ENCODE measurements around the gene CMIP. TPM values are rescaled to one million over a fixed set of nuclear protein-coding genes. Genes with fewer than 3 reads are reported as not detected.

Gene CMIP
- total RNA-seq, 1 experiment from 2014 or later = 68.0 TPM

DNA sequence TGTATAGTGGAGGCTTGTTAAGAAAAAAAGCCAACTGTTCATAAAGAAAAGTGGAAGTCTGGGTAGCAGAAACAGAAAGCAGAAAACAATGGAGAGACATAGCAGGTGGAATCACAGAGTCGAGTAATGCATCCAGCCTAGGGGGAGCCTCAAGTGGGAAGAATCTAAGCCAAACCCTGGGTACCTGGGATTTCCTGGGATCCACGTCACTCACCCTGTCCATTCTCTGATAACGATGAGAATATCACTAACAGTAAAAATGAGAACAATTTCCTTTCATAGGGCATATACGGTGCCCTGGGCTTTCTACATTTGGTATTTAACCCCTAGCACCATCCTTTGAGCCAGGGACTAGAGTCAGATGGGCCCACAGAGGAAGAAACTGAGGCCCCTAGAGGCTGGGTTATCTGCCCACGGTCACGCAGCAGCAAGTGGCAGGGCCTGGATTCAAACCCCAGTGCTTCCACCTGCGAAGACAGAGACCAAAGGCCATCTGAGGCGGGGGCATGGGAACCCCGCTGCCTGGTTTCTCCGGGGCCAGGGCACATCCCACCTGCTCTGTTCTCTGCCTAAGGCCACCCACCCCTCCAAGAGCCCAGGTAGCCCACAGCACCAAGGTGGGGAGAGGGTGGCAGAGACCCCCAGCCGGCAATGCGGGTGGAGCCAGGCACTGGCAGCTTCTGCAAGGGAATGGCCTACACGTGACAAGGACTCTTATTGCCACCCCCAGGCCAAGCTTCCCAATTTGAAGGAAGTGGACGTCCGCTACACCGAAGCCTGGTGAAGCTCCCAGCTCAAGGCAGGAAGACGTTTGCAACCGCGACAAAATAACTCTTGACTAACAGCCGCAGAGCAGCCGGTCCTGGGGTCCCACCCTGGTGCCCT lies 264.6 kb downstream of the CMIP start:
- Histone ChIP-seq H3K36me3 (ENCODE audit: control insufficient read depth, insufficient read depth, low read length) (peaks cover 2% of the 10 kb centered on the region), H3K27me3 (replicated peaks; ENCODE audit: control insufficient read depth, insufficient read depth, low read length) (no peaks in the 10 kb centered on the region), H3K4me3 (ENCODE audit: low read depth, low read length) (no peak overlapping the region), H3K9me3 (no peaks in the 10 kb centered on the region), H3K4me1 (peaks cover 4% of the 10 kb centered on the region; the same call in 1 of the 2 replicates)
- intact Hi-C loops (cut with micrococcal nuclease; ENCODE audit: unreplicated experiment) = no loop called here
- no TSS peak for BruUV-seq (replicated peaks)
- TF ChIP-seq CTCF (IDR thresholded peaks at IDR 0.05; ENCODE audit: insufficient read depth in 1 of 2, low read depth in 1 of 2, low read length in 1 of 2, severe bottlenecking in 1 of 2, unreplicated experiment in 1 of 2) = no peak
- no peak for DNase-seq
- Mint-ChIP-seq H3K36me3 (ENCODE audit: insufficient read depth, unreplicated experiment) (peaks cover 70% of the 10 kb centered on the region), H3K4me3 (ENCODE audit: unreplicated experiment) (no peak overlapping the region), H3K27ac (ENCODE audit: unreplicated experiment) (peak overlapping the region; percentile 44), H3K9me3 (ENCODE audit: unreplicated experiment) (no peaks in the 10 kb centered on the region), H3K27me3 (ENCODE audit: insufficient read depth, unreplicated experiment) (no peaks in the 10 kb centered on the region), H3K4me1 (ENCODE audit: low read depth, unreplicated experiment) (peaks cover 8% of the 10 kb centered on the region)
- POLR2A ChIA-PET = no interaction called here
- CTCF ChIA-PET = interaction anchor here (0.6 kb wide), 2 partner anchors 305 to 483 kb away, joined by 3 to 4 read pairs; no protein-coding TSS in a partner anchor

DNA sequence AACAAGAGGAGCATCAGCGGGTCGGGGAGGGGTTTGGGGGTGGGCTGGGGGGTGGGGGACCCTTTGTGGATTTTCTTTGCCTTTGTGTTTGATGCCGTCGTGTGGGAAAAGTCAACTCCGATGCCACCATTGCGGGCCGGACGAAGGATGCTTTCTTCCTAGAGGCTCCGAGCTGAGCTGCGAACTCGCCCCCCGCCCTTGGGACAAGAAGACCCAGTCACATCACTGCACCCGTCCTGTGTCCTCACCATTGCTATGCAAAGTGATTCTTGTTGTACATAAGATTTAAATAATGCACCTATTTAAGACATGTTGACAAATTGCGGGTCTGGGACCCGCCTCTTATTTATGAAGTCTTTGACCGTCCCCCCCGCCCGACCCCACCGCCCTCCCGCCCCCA lies 265.4 kb downstream of the CMIP start:
- no peak overlapping the region for H3K4me3 Mint-ChIP-seq (ENCODE audit: unreplicated experiment)
- H3K4me1 Mint-ChIP-seq (ENCODE audit: low read depth, unreplicated experiment) = peaks cover 8% of the 10 kb centered on the region
- H3K36me3 Mint-ChIP-seq (ENCODE audit: insufficient read depth, unreplicated experiment) = peaks cover 70% of the 10 kb centered on the region
- ChIA-PET CTCF (interaction anchor here (0.6 kb wide), 2 partner anchors 306 to 482 kb away, joined by 3 to 4 read pairs; no protein-coding TSS in a partner anchor), POLR2A (no interaction called here)
- BruUV-seq (replicated peaks) = no TSS peak
- no peak overlapping the region for H3K4me3 ChIP-seq (ENCODE audit: low read depth, low read length)
- H3K9me3 Mint-ChIP-seq (ENCODE audit: unreplicated experiment) = no peaks in the 10 kb centered on the region
- no peaks in the 10 kb centered on the region for H3K27me3 Mint-ChIP-seq (ENCODE audit: insufficient read depth, unreplicated experiment)
- no peak overlapping the region for H3K27ac Mint-ChIP-seq (ENCODE audit: unreplicated experiment)
- peaks cover 4% of the 10 kb centered on the region; the same call in 1 of the 2 replicates for H3K4me1 ChIP-seq
- DNase-seq = no peak
- no peak for TF ChIP-seq CTCF (IDR thresholded peaks at IDR 0.05; ENCODE audit: insufficient read depth in 1 of 2, low read depth in 1 of 2, low read length in 1 of 2, severe bottlenecking in 1 of 2, unreplicated experiment in 1 of 2)
- intact Hi-C loops (cut with micrococcal nuclease; ENCODE audit: unreplicated experiment) = no loop called here
- no peaks in the 10 kb centered on the region; the same call in none of the 2 replicates for H3K36me3 ChIP-seq (ENCODE audit: control insufficient read depth, insufficient read depth, low read length)
- H3K9me3 ChIP-seq = no peaks in the 10 kb centered on the region
- H3K27me3 ChIP-seq (replicated peaks; ENCODE audit: control insufficient read depth, insufficient read depth, low read length) = no peaks in the 10 kb centered on the region

GRCh38 chr16:81710596-81710995 lies 266.0 kb downstream of the CMIP start:
- BruUV-seq (replicated peaks) = no TSS peak
- DNase-seq = no peak
- H3K36me3 Mint-ChIP-seq (ENCODE audit: insufficient read depth, unreplicated experiment) = peaks cover 70% of the 10 kb centered on the region
- Histone ChIP-seq H3K36me3 (ENCODE audit: control insufficient read depth, insufficient read depth, low read length) (no peaks in the 10 kb centered on the region; the same call in none of the 2 replicates), H3K9me3 (no peaks in the 10 kb centered on the region), H3K4me3 (ENCODE audit: low read depth, low read length) (no peak overlapping the region), H3K4me1 (peaks cover 4% of the 10 kb centered on the region; the same call in 1 of the 2 replicates), H3K27me3 (replicated peaks; ENCODE audit: control insufficient read depth, insufficient read depth, low read length) (no peaks in the 10 kb centered on the region)
- no peaks in the 10 kb centered on the region for H3K9me3 Mint-ChIP-seq (ENCODE audit: unreplicated experiment)
- CTCF ChIA-PET = no interaction called here
- TF ChIP-seq CTCF (IDR thresholded peaks at IDR 0.05; ENCODE audit: insufficient read depth in 1 of 2, low read depth in 1 of 2, low read length in 1 of 2, severe bottlenecking in 1 of 2, unreplicated experiment in 1 of 2) = no peak
- H3K27ac Mint-ChIP-seq (ENCODE audit: unreplicated experiment) = no peak overlapping the region
- H3K27me3 Mint-ChIP-seq (ENCODE audit: insufficient read depth, unreplicated experiment) = no peaks in the 10 kb centered on the region
- H3K4me3 Mint-ChIP-seq (ENCODE audit: unreplicated experiment) = no peak overlapping the region
- peaks cover 9% of the 10 kb centered on the region for H3K4me1 Mint-ChIP-seq (ENCODE audit: low read depth, unreplicated experiment)
- POLR2A ChIA-PET = no interaction called here
- intact Hi-C loops (cut with micrococcal nuclease; ENCODE audit: unreplicated experiment) = no loop called here
